ENCODE data around the gene EHD1.

EHD1 gene

GRCh38 chr11:64841592-64842365 is 36.6 kb downstream of the EHD1 start:
- DNase-seq = no peak

GRCh38 chr11:64839887-64840782 is 38.3 kb downstream of the EHD1 start:
- DNase-seq = no peak

- DNase-seq = no peak
Measured at GRCh38 chr11:64839335-64839734, 39.1 kb downstream of the EHD1 start.

- DNase-seq = no peak
Measured at GRCh38 chr11:64838600-64839334, 39.7 kb downstream of the EHD1 start.

- no peak for DNase-seq
Measured at GRCh38 chr11:64837887-64838351, 40.5 kb downstream of the EHD1 start.

GRCh38 chr11:64836448-64837072 is 41.9 kb downstream of the EHD1 start:
- no peak for DNase-seq

GRCh38 chr11:64835616-64836447 is 42.6 kb downstream of the EHD1 start:
- DNase-seq = no peak

GRCh38 chr11:64834723-64835615 is 43.5 kb downstream of the EHD1 start:
- DNase-seq = no peak

- no peak for DNase-seq
Measured at GRCh38 chr11:64834031-64834722, 44.2 kb downstream of the EHD1 start.

- no peak for DNase-seq
Measured at GRCh38 chr11:64833509-64833908, 44.9 kb downstream of the EHD1 start.

GRCh38 chr11:64833198-64833502 is 45.3 kb downstream of the EHD1 start:
- DNase-seq = no peak

GRCh38 chr11:64832467-64833197 is 45.8 kb downstream of the EHD1 start:
- no peak for DNase-seq

GRCh38 chr11:64831411-64831891 is 47.0 kb downstream of the EHD1 start:
- DNase-seq = no peak

- DNase-seq = no peak
Measured at GRCh38 chr11:64829536-64830251, 48.7 kb downstream of the EHD1 start.

- no peak for DNase-seq
Measured at GRCh38 chr11:64827451-64827839, 51.0 kb downstream of the EHD1 start.

- DNase-seq = no peak
Measured at GRCh38 chr11:64826578-64827450, 51.6 kb downstream of the EHD1 start.

- no peak for DNase-seq
Measured at GRCh38 chr11:64826062-64826461, 52.4 kb downstream of the EHD1 start.

Measured in stimulated activated CD4-positive, alpha-beta T cell treated with anti-CD3 and anti-CD28 coated beads, Interleukin-4, amount 100 ng/mL, for 24 hours (primary cell).